Upper lobe of left lung (tissue), 4 donors: ENCODE data around the gene DUSP8.

Experiments
- POLR2A ChIP-seq, 4 donors: fragments of 450-650 bp; IDR thresholded peaks; one replicate each; pipeline ENCODE4 v1.5.1; 2016 to 2017; ENCODE audit warnings: antibody characterized with exemption in 4 of 4, mild to moderate bottlenecking in 2 of 4
- POLR2AphosphoS5 ChIP-seq, 2 donors: sonication (generic); formaldehyde crosslinking; IDR thresholded peaks; one replicate each; pipeline ENCODE4 v1.5.1; 2017; ENCODE audit warnings: antibody characterized with exemption in 2 of 2
- TF ChIP-seq, protein P1 (sequence below), 6 experiments: fragments of 450-650 bp in 4 of 6; fragments of 200-600 bp in 2 of 6; sonication (generic) in 2 of 6; IDR thresholded peaks; one replicate each; pipeline ENCODE4 v1.5.1; 2016 to 2019; ENCODE audit warnings: antibody characterized with exemption in 6 of 6

DNA sequence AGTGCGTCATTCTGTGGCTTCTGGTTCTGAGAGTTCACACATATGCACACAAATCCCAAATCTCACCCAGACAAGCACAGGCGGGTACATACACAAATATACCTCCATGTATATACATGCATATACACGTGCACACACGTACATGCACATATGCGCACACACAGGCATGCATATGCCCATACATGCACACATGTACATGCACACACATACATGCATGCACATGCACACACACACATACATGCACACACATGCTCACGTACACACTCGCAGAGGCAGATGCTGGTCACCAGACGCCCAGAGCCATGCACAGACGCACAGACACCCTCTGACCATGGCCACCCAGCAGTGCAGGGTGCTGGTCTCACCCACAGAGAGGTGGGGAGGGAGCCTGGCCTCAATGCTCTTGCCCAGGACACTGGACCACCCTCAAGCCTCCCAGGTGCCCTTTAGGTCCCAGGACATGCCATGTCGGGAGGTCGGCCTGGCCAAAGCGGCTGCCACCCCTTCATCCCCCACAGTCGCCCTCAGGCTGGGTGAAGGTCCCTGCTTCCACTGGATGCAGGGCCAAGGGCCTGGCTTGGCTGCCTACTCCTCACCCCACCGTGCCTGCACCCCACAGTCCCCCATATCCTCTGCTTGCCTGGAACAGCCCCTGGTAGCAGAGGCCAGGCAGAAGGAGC is 9.5 kb downstream of the DUSP8 start:
- TF ChIP-seq, protein P1, sequence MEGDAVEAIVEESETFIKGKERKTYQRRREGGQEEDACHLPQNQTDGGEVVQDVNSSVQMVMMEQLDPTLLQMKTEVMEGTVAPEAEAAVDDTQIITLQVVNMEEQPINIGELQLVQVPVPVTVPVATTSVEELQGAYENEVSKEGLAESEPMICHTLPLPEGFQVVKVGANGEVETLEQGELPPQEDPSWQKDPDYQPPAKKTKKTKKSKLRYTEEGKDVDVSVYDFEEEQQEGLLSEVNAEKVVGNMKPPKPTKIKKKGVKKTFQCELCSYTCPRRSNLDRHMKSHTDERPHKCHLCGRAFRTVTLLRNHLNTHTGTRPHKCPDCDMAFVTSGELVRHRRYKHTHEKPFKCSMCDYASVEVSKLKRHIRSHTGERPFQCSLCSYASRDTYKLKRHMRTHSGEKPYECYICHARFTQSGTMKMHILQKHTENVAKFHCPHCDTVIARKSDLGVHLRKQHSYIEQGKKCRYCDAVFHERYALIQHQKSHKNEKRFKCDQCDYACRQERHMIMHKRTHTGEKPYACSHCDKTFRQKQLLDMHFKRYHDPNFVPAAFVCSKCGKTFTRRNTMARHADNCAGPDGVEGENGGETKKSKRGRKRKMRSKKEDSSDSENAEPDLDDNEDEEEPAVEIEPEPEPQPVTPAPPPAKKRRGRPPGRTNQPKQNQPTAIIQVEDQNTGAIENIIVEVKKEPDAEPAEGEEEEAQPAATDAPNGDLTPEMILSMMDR (IDR thresholded peaks at IDR 0.05): no peak
- TF ChIP-seq POLR2A (IDR thresholded peaks at IDR 0.05) (no peak), POLR2AphosphoS5 (IDR thresholded peaks at IDR 0.05) (no peak)
